NK-92 treated with Interleukin-12 subunit alpha and Interleukin-12 subunit beta, amount 100 ng/mL, for 24 hours (cell line): ENCODE results near the gene SRCIN1.

Source experiments
- DNase-seq: peaks from one replicate; lab custom pipeline; 2025; lab: John Stamatoyannopoulos, UW

The SRCIN1 gene

GRCh38 chr17:38561416-38562214, 44.1 kb downstream of the SRCIN1 start:
- DNase-seq, result no peak

DNA sequence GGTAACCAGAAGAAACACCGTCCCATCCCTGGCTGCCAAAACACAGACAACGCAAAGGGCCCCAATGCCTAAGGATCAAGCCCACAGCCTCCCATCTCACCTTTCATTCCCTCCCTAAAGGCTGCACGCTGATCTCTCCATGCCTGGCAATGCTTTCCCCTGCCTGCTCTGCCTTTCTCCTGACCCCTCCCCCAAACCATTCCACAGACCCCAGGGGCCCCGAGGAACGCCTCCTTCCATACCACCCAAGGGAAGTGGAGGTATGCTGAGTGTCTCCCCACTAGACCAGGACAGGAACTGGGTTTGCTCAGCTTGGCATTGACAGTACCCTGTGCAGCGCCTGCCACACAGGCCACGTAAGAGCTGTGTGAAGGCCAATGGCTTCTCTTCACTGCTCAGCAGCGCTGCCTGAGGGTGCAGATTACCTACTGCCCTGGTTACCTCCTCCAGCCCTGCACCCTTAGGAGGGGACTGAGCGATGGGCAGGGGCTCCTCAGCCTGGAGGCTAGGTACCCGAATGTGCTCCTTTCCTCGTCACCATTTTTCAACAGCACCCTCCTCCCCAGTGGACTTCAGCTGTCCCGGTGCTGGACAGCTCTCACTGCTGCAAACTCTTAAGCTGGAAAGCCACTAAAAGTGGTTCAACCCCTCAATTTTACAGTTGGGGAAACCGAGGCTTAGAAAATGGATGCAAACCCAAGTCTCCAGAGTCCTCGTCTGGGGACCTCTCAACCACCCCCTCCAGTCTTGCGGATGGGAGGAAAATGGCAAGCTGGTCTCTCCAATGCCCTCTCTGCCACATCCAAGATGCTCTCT, 45.0 kb downstream of the SRCIN1 start:
- no peak for DNase-seq

DNA sequence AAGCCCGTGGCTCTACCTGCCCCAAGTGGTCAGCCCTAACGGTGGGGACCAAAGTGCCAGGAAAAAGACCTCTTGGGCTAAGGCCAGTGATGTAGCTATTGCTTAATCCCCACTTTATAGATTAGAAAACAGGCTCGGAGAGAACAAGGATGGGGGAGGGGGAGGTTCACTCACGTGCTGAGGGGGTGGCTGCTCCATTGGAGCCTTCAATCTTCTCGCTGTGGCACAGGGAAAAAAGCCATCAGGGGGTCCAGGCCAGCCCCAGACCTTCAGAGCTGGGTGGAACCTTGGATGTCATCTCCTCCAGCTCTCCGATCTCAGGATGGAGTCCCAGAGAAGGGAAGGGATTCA, 45.9 kb downstream of the SRCIN1 start:
- no peak for DNase-seq

GRCh38 chr17:38559051-38559879, 46.5 kb downstream of the SRCIN1 start:
- peak; percentile 88 for DNase-seq

DNA sequence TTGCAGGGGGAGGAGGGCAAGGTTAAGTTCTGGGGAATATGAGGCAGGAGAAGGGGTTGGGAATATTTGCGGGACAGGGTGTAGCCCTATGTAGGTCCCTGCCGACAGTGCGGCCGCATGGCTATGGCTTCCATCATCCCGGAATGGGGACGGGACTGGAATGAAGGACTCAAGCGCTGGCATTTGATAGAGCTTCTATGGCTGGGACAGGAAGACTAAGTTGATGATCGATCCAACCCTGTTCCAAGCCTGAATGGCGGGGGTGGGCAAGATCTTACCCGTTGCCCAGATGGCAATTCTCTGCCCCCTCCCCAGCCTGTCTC, 47.1 kb downstream of the SRCIN1 start:
- no peak for DNase-seq

- DNase-seq, result peak; percentile 88
These were observed 47.7 kb downstream of the SRCIN1 start for GRCh38 chr17:38557836-38558727.

DNA sequence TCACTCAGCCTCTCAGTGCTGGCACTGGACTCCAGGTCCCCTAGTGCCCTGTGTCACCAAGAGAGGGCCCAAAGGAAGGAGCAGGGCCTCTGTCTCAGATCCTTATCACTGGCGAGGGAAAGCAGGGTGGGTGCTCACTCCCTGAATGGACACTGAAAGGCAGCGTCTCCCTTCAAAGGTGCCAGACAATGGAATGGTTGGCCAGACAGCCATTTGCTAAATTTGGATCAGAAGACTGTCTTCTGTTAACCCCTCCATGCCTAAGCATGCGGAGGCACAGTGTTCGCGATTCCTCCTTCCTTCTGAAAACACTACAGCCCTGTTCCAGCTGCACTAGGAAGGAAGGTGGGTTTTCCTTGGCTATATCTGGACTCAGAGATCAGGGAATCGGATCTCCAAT, 48.4 kb downstream of the SRCIN1 start:
- DNase-seq, result no peak

DNA sequence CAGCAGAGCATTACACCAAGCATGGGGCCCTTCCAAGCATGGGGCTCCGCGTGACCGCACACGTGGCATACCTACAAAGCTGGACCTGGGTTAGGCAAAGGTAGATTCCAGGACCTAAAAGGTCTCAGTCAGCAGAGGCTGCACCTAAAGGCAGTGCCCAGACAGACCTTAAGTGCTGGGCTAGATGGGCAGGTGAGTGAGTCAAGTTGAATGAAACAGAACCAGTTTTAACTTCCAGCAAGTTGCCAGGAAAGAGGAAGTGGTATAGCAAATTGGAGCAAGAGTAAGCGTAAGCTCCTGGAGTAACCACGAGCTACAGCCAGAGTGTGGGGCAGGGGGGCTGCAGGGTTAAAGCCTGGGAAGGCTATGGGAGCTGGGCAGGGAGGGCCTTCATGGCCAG, 49.5 kb downstream of the SRCIN1 start:
- no peak for DNase-seq

GRCh38 chr17:38554430-38555350, 51.1 kb downstream of the SRCIN1 start:
- DNase-seq, result no peak

GRCh38 chr17:38552343-38552742, 53.4 kb downstream of the SRCIN1 start:
- no peak for DNase-seq

- no peak for DNase-seq
These were observed 54.6 kb downstream of the SRCIN1 start for GRCh38 chr17:38551121-38551520.

DNA sequence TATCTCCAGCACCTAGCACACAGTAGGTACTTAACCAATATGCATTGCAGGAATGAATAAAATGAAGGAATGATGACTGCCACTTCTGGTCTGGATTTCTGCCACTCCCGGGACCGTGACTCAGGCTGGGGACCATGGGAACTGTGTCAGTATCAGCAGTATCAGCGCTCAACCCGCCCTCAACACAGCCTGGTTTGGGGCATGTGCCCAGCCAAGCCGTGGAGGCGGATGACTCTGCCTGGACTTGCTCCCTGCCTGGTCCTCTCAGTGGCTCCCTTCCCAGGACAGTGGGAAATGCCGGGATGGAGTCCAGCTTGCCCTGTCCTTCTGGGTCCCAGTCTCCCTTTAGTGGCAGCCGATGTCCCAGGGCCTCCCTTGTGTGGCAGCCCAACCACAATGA, 55.1 kb downstream of the SRCIN1 start:
- DNase-seq, result no peak

DNA sequence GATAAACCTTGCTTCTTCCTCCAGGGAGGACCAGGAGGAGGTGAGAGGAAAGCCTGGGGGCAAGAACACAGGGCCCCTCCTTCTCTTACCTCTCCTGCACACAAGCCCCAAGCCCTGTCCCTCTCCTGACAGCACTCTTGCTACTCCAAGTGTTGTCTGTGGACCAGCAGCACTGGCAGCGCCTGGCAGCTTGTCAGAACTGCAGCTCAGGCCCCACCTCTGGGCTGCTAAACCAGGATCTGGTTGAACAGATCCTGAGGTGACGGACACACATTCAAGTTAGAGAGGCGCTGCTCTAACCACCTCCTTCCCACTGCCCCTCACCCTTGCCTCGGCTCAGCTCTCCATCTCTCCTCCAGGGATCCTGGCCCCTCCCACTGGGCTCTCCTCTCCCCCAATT, 56.5 kb downstream of the SRCIN1 start:
- no peak for DNase-seq

- DNase-seq, result peak; percentile 14
These were observed 58.3 kb downstream of the SRCIN1 start for GRCh38 chr17:38547444-38547843.

GRCh38 chr17:38546396-38546795, 59.4 kb downstream of the SRCIN1 start:
- no peak for DNase-seq

- no peak for DNase-seq
These were observed 60.1 kb downstream of the SRCIN1 start for GRCh38 chr17:38545531-38546225.

GRCh38 chr17:38544839-38545209, 60.9 kb downstream of the SRCIN1 start:
- DNase-seq, result no peak

- DNase-seq, result no peak
These were observed 61.4 kb downstream of the SRCIN1 start for GRCh38 chr17:38544175-38544838.

DNA sequence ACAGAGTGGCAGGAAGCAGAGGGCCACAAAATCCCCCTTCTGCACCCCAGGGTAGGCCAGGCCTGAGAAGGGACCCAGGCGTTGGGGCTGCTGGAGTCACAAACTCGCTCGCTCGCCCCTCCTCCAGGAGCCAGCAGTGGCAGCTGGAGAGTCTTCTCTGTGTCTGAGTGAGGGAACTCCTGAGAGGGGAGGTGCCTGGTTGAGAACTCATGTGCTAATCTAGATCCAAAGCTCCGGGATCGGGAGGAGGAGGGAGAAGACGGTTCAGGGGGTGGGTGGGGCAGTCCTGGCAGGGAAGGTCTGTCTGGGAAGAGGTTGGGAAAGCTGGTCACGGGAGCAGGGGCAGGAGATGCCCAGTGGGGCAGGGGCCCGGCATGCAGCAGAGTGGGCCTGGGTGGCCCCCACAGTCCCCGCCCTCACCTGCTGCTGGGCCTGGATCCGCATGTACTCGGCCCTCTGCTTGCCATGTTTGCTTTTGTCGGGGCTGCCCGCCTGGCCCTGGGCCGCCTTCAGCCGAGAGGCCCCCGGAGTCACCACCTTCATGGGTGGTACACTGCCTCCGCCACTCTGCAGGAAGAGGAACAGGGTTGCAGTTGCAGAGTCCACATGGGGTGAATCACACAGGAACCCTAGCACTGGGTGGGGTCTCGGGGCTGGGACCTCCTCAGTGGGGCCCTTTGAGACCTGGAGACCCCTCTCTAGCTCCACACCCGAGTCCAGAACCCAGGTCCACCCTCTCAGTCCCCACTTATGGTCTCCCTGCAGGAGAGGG, 62.2 kb downstream of the SRCIN1 start:
- no peak for DNase-seq
